ENCODE measurements around the gene PROX2. TPM values are rescaled to one million over a fixed set of nuclear protein-coding genes. Genes with fewer than 3 reads are reported as not detected.
A peak's percentile ranks its signal among the peaks of the same experiment; 100 is the strongest.

Gene PROX2
- total and polyA plus RNA-seq, 9 of the 15 experiments (the other 6 are each of a cell fraction or from before 2014, with no cell fraction given): not detected

- Histone ChIP-seq H2AFZ (ENCODE audit: low read depth, low read length) (no peak overlapping the region), H3K27me3 (ENCODE audit: control insufficient read depth in 2 of 2, insufficient read depth in 2 of 2, low read length in 2 of 2) (no peaks in the 10 kb centered on the region), H3K9ac (ENCODE audit: insufficient read depth in 1 of 2, low read depth in 2 of 2, low read length in 2 of 2) (peak overlapping the region in 1 of 2 experiments; percentile 7; a peak in 1 of 4 replicates), H3K36me3 (ENCODE audit: control insufficient read depth, insufficient read depth, low read length) (peaks cover 79% of the 10 kb centered on the region), H3K79me2 (ENCODE audit: control insufficient read depth, insufficient read depth, low read length) (peaks cover 46% of the 10 kb centered on the region), H3K4me3 (no peak overlapping the region), H3K9me1 (ENCODE audit: control insufficient read depth, insufficient read depth, low read length) (peaks cover 2% of the 10 kb centered on the region), H3K4me1 (replicated peaks in 1 of 2; ENCODE audit: control insufficient read depth in 2 of 2, insufficient read depth in 2 of 2, low read length in 2 of 2) (peaks cover 11 to 29% of the 10 kb centered on the region in 2 experiments), H3K9me3 (replicated peaks; ENCODE audit: control insufficient read depth, insufficient read depth, low read depth, low read length) (no peaks in the 10 kb centered on the region), H3K4me2 (ENCODE audit: insufficient read depth, low read length) (peak overlapping the region; percentile 56), H3K27ac (ENCODE audit: extremely low read depth, low read depth, low read length) (peak overlapping the region; percentile 59), H4K20me1 (replicated peaks; ENCODE audit: control insufficient read depth, insufficient read depth, low read length) (peaks cover 38% of the 10 kb centered on the region)
- BruUV-seq (replicated peaks): no TSS peak
- DNase-seq (ENCODE audit: extremely low read depth in 1 of 4, low spot score in 3 of 4): peak; percentile 29 to 81 (median 46)
- peak; percentile 82 for FAIRE-seq
- POLR2A ChIA-PET: interaction anchor here (0.7 to 0.9 kb wide), 3 partner anchors 9 to 200 kb away, joined by 3 to 7 read pairs (median 4); no protein-coding TSS in a partner anchor
- WGBS (ENCODE audit: insufficient coverage, low coverage, missing lambda C conversion rate): 8% methylated on average over 12 of the region's 12 CpGs
- in situ Hi-C loops (cut with MboI) (no loop called here), intact Hi-C loops (cut with micrococcal nuclease) (no loop called here)
- CTCF ChIA-PET (ENCODE audit: low intra/inter-chr PET ratio): no interaction called here
- peak; percentile 90 for ATAC-seq
- TF ChIP-seq EGR1 (conservative IDR thresholded peaks at IDR 0.05) (0 out of 2 replicates have a peak, but pooled peaks have one; percentile 15), ZFP36 (IDR thresholded peaks at IDR 0.05; ENCODE audit: low read depth, low read length, partially characterized antibody) (no peak), ADNP (tag; IDR thresholded peaks at IDR 0.05) (peak; percentile 37; the same call in 1 of the 2 replicates), CREB1 (IDR thresholded peaks at IDR 0.05) (peak; percentile 14; the same call in 1 of the 2 replicates), CREB1 (CRISPR knock-in tag; IDR thresholded peaks at IDR 0.05) (no peak), SMARCC2 (IDR thresholded peaks at IDR 0.05; ENCODE audit: low read depth) (peak; percentile 87), ZNF24 (IDR thresholded peaks at IDR 0.05) (no peak), TBL1XR1 (IDR thresholded peaks at IDR 0.05; ENCODE audit: low read length in 2 of 2) (0 out of 4 replicates have a peak, but pooled peaks of 1 of the 2 experiments have one; percentile 69), HEY1 (CRISPR knock-in tag; IDR thresholded peaks at IDR 0.05; ENCODE audit: borderline replicate concordance) (no peak), JUND (IDR thresholded peaks at IDR 0.05; ENCODE audit: borderline replicate concordance, low read depth, low read length) (peak; percentile 53; the same call in 1 of the 2 replicates), JUND (tag; IDR thresholded peaks at IDR 0.05; ENCODE audit: borderline replicate concordance, low read depth, low read length) (no peak; the same call in 2 of the 3 replicates), PTRF (tag; IDR thresholded peaks at IDR 0.05) (no peak), ZMIZ1 (IDR thresholded peaks at IDR 0.05; ENCODE audit: low read depth in 2 of 2, low read length in 2 of 2) (peak in 1 of 2 experiments; percentile 68; a peak in 1 of 4 replicates), HDAC2 (IDR thresholded peaks at IDR 0.05) (peak; percentile 91), EP300 (IDR thresholded peaks at IDR 0.05; ENCODE audit: low read length) (peak; percentile 77), SMARCA5 (IDR thresholded peaks at IDR 0.05) (peak; percentile 28; the same call in 1 of the 2 replicates), SMARCE1 (IDR thresholded peaks at IDR 0.05) (peak; percentile 93), NCOA2 (IDR thresholded peaks at IDR 0.05; ENCODE audit: partially characterized antibody in 2 of 2) (peak in 1 of 2 experiments; percentile 40)
Observed at GRCh38 chr14:74888164-74889158, 12.5 kb upstream of the PROX2 start.
